Activated CD8-positive, alpha-beta T cell treated with anti-CD3 and anti-CD28 coated beads for 36 hours (primary cell): ENCODE data around the gene CYLD. TPM values are rescaled to one million over a fixed set of nuclear protein-coding genes. Genes with fewer than 3 reads are reported as not detected.

Experiments
- ATAC-seq: fragments of 200-7000 bp; cut with Tn5 transposase; one replicate; pipeline ENCODE4 v1.10.0; 2021; ENCODE audit warnings: mild to moderate bottlenecking, moderate library complexity
- CTCF ChIA-PET: fragments of 350-600 bp; sonication (Branson Sonifier 250); formaldehyde crosslinking; loops from one replicate; lab custom pipeline; 2021; ENCODE audit warnings: antibody characterized with exemption; lab: Charles Lee
- POLR2A ChIA-PET: fragments of 350-600 bp; sonication (Branson Sonifier 250); formaldehyde crosslinking; loops from one replicate; lab custom pipeline; 2021; ENCODE audit warnings: antibody characterized with exemption; lab: Charles Lee
- DNase-seq: peaks from one replicate; pipeline ENCODE4 v3.0.0-alpha.2; 2020
- H3K27ac Mint-ChIP-seq: one replicate; pipeline ENCODE4 v1.8.0; 2021; ENCODE audit warnings: mild to moderate bottlenecking, mixed read lengths
- H3K27me3 Mint-ChIP-seq: one replicate; pipeline ENCODE4 v1.8.0; 2021; ENCODE audit warnings: mixed read lengths
- H3K36me3 Mint-ChIP-seq: one replicate; pipeline ENCODE4 v1.8.0; 2021; ENCODE audit warnings: low read depth, mixed read lengths
- H3K4me1 Mint-ChIP-seq: one replicate; pipeline ENCODE4 v1.8.0; 2021; ENCODE audit warnings: low read depth, mixed read lengths
- H3K4me3 Mint-ChIP-seq: one replicate; pipeline ENCODE4 v1.8.0; 2021; ENCODE audit warnings: mild to moderate bottlenecking, moderate library complexity, mixed read lengths
- H3K9me3 Mint-ChIP-seq: one replicate; pipeline ENCODE4 v1.8.0; 2021; ENCODE audit warnings: mixed read lengths
- intact Hi-C: fragments of 100-400 bp; cut with micrococcal nuclease; formaldehyde crosslinking; loops from one replicate; pipeline ENCODE4 v1.10.0; 2022
- total RNA-seq, 2 experiments: library from RNA; stranded (reverse); gene quantifications; one replicate each; pipeline ENCODE4 v1.2.3, GENCODE V29; 2021
- TF ChIP-seq, protein P1 (sequence below): fragments of 200-600 bp; IDR thresholded peaks from one replicate; pipeline ENCODE4 v1.8.0; 2022; ENCODE audit warnings: antibody characterized with exemption, mild to moderate bottlenecking

The CYLD gene
- total RNA-seq, 2 experiments from 2014 or later: 86.4 to 94.4 TPM

DNA sequence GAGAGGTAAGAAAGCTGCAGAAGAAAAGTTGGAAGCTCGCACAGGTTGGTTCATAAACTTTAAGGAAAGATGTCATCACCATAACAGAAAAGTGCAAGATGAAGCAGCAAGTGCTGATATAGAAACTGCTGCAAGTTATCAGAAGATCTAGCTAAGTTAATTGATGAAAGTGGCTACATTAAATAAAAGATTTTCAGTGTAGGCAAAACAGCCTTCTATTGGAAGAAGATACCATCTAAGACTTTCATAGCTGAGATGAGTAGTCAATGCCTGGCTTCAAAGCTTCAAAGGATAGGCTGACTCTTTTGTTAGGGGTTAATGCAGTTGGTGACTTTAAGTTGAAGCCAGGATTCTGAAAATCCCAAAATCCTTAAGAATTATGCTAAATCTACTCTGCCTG, 24.0 kb downstream of the CYLD start:
- peak; percentile 43 for ATAC-seq
- no peak overlapping the region for H3K4me3 Mint-ChIP-seq
- DNase-seq: no peak
- no peaks in the 10 kb centered on the region for H3K27me3 Mint-ChIP-seq
- intact Hi-C loops: no loop called here
- peak overlapping the region; percentile 82 for H3K27ac Mint-ChIP-seq
- H3K36me3 Mint-ChIP-seq: peaks cover 73% of the 10 kb centered on the region
- POLR2A ChIA-PET: interaction anchor here (1.0 to 1.7 kb wide), 2 partner anchors 14 to 427 kb away, joined by 3 to 5 read pairs; no protein-coding TSS in a partner anchor
- H3K4me1 Mint-ChIP-seq: peaks cover 86% of the 10 kb centered on the region
- TF ChIP-seq, protein P1, sequence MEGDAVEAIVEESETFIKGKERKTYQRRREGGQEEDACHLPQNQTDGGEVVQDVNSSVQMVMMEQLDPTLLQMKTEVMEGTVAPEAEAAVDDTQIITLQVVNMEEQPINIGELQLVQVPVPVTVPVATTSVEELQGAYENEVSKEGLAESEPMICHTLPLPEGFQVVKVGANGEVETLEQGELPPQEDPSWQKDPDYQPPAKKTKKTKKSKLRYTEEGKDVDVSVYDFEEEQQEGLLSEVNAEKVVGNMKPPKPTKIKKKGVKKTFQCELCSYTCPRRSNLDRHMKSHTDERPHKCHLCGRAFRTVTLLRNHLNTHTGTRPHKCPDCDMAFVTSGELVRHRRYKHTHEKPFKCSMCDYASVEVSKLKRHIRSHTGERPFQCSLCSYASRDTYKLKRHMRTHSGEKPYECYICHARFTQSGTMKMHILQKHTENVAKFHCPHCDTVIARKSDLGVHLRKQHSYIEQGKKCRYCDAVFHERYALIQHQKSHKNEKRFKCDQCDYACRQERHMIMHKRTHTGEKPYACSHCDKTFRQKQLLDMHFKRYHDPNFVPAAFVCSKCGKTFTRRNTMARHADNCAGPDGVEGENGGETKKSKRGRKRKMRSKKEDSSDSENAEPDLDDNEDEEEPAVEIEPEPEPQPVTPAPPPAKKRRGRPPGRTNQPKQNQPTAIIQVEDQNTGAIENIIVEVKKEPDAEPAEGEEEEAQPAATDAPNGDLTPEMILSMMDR: no peak
- peaks cover 17% of the 10 kb centered on the region for H3K9me3 Mint-ChIP-seq
- CTCF ChIA-PET: interaction anchor here (0.8 to 3.4 kb wide), 9 partner anchors 10 to 94 kb away, joined by 3 to 26 read pairs (median 5); no protein-coding TSS in a partner anchor

DNA sequence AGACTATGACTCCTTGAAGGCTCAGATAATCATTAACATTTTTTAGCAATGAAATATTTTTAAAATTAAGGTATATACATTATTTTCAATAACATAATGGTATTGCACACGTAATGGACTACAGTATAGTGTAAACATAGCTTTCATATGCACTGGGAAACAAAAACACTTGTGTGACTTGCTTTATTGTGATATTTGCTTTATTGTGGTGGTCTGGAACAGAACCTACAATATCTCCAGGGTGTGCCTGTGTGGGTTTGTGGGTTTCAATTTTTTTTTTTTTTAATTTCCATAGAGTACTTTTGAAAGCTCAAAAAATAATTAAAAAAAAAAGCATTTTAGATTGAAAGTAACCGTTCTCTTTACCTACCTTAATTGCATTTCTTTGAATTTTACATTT, 25.3 kb downstream of the CYLD start:
- H3K4me3 Mint-ChIP-seq: no peak overlapping the region
- ChIA-PET CTCF (interaction anchor here (2.1 to 3.4 kb wide), 2 partner anchors 21 to 39 kb away, joined by 6 to 26 read pairs; no protein-coding TSS in a partner anchor), POLR2A (interaction anchor here (0.7 to 1.7 kb wide), 3 partner anchors 29 to 428 kb away, joined by 3 to 5 read pairs (median 5); no protein-coding TSS in a partner anchor)
- DNase-seq: no peak
- H3K27ac Mint-ChIP-seq: peak overlapping the region; percentile 80
- H3K9me3 Mint-ChIP-seq: peaks cover 17% of the 10 kb centered on the region
- peaks cover 86% of the 10 kb centered on the region for H3K4me1 Mint-ChIP-seq
- peaks cover 82% of the 10 kb centered on the region for H3K36me3 Mint-ChIP-seq
- no peaks in the 10 kb centered on the region for H3K27me3 Mint-ChIP-seq
- no peak for ATAC-seq
- intact Hi-C loops: no loop called here
- TF ChIP-seq, protein P1: no peak

DNA sequence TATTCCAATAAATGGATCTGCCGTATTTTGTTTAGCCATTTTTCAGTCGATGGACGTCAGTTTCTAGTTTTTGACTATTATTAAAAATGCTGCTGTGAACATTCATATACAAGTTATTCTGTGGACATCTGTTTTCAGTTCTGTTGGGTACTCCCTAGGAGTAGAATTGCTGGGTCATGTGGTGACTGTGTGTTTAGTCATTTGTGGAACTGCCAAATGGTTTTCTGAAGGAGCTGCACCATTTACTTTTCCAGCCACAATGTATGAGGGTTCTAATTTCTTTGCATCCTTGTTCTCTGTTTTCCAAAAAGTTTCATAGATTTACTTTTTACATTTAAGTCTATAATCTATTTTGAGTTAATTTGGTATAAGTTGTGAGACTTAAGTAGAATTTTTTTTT, 29.5 kb downstream of the CYLD start:
- POLR2A ChIA-PET: no interaction called here
- no peak for DNase-seq
- no peak for ATAC-seq
- peaks cover 65% of the 10 kb centered on the region for H3K36me3 Mint-ChIP-seq
- intact Hi-C loops: no loop called here
- H3K27me3 Mint-ChIP-seq: no peaks in the 10 kb centered on the region
- H3K4me3 Mint-ChIP-seq: no peak overlapping the region
- peaks cover 74% of the 10 kb centered on the region for H3K4me1 Mint-ChIP-seq
- peaks cover 17% of the 10 kb centered on the region for H3K9me3 Mint-ChIP-seq
- CTCF ChIA-PET: interaction anchor here (1.0 kb wide), 1 partner anchor 35 kb away, joined by 3 read pairs; no protein-coding TSS in a partner anchor
- no peak overlapping the region for H3K27ac Mint-ChIP-seq
- TF ChIP-seq, protein P1: no peak

DNA sequence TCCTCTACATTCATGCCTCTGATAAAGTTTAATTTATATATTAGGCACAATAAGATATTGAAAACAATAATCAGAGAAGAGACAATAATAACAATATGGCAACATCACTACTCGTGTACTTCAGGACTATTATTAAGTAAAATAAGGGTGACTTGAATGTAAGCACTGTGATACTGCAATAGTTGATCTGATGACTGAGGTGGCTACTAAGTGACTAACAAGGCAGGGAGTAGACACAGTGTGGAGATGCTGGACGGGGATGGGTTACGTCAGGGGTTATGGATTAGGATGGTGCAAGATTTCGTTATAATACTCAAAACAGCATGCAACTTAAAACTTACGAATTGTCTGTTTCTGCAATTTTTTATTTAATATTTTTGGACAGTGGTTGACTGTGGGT, 32.5 kb downstream of the CYLD start:
- Mint-ChIP-seq H3K36me3 (peaks cover 54% of the 10 kb centered on the region), H3K9me3 (peaks cover 7% of the 10 kb centered on the region), H3K4me3 (no peak overlapping the region), H3K27me3 (no peaks in the 10 kb centered on the region), H3K27ac (no peak overlapping the region), H3K4me1 (peaks cover 65% of the 10 kb centered on the region)
- TF ChIP-seq, protein P1: no peak
- no peak for ATAC-seq
- no peak for DNase-seq
- intact Hi-C loops: no loop called here
- POLR2A ChIA-PET: no interaction called here
- CTCF ChIA-PET: interaction anchor here (1.0 to 1.3 kb wide), 2 partner anchors 32 to 109 kb away, joined by 5 read pairs; no protein-coding TSS in a partner anchor

DNA sequence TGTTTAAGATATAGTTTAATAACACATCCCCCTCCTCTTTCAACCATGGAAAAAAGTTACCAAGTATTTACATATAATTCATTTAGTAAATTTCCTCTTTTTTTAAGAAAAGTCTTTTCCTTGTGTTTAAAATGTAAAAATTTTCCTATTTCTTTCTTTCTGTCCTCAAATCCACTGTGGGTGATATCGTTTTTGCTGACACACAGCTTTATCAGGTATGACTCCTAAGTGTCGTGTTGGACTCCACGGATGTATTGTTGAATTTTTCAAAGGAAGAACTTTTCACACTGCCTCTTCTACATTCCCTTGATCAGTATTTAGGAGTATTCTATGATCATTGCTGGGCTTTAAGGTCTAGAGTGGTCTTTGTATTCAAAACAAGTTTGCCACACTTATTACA, 33.1 kb downstream of the CYLD start:
- TF ChIP-seq, protein P1: no peak
- Mint-ChIP-seq H3K4me3 (no peak overlapping the region), H3K9me3 (peaks cover 4% of the 10 kb centered on the region), H3K4me1 (peaks cover 64% of the 10 kb centered on the region), H3K36me3 (peaks cover 54% of the 10 kb centered on the region), H3K27me3 (no peaks in the 10 kb centered on the region), H3K27ac (no peak overlapping the region)
- CTCF ChIA-PET: no interaction called here
- no peak for ATAC-seq
- intact Hi-C loops: no loop called here
- no peak for DNase-seq
- POLR2A ChIA-PET: no interaction called here
